GM19240 (cell line): ENCODE results near the gene SERTAD1.

Source experiments
- DNase-seq: peaks from one replicate; pipeline ENCODE4 v3.0.0; 2011; ENCODE audit warnings: low spot score; ENCODE audit not compliant: insufficient read length

The SERTAD1 gene

DNA sequence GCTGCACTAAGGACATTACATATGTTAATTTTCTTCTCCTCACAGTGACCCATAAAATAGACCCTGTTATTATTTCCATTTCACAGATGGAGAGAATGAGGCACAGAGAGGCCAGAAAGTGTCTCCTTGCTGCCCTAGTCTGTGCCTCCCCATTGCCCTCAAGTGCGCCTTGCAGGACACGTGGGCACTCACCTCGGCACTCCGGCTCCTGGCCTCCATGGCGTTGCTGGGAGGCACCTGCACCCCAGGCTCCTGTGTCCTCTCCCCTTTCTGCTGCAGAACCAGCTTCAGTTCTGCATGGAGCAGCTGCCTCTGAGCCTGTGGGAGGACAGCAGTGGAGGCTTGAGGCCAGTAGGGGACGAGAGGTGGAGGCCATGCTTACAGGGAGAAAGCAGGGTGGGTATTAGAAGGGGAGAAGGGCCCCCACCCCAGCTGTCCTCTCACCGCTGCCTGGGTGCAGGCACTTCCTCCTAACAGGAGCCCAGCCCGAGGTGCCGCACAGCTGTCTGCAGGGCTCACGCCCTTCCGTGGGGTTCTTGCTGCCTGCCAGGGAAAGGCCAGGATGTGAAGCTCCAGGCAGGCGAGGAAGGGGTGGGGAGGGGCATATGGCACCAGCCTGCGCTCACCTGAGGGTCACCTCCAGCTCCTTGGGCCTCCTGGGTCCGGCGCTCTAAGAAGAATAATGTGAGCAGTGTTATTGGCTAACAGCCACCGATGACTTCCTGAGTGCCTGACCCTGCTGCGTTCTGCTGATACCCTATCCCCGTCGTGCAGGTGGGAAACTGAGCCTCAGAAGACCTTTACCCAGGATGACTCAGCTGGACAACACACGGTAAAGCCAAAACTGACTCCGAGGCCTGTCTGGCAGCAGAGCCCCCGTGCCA, 17.8 kb downstream of the SERTAD1 start:
- no peak for DNase-seq

DNA sequence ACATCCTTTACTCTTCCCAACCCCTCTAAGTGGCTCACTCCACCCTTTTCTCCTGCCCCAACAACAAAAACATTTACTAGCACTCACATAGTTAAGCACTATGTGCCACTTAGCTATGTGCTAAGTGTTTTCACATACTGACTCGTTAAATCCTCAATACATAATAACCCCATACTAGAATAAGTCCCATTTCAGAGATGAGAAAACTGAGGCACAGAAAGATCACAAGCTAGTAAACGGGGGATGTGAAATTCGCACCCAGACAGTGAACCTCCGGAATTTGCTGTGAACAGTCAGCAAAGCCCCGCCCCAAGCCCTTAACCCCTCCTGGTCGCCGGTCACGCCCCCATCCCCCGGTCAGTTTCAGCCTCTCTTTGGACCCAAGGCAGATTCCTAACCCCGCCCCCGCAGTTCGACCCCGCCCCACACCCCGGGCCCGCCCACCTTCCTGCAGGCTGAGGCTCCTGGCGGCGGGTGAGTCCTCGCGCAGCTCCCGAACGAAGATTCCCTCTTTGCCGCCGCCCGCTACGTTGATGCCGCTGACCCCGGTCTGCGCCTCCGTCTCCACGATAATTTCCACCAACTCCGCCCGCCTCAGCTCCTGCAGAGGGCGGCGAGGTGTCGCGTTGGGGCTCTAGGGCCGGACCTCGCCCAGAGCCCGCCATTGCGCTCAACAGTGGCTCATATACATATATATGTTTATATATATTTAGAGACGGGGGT, 22.4 kb downstream of the SERTAD1 start:
- peak; percentile 98 for DNase-seq

DNA sequence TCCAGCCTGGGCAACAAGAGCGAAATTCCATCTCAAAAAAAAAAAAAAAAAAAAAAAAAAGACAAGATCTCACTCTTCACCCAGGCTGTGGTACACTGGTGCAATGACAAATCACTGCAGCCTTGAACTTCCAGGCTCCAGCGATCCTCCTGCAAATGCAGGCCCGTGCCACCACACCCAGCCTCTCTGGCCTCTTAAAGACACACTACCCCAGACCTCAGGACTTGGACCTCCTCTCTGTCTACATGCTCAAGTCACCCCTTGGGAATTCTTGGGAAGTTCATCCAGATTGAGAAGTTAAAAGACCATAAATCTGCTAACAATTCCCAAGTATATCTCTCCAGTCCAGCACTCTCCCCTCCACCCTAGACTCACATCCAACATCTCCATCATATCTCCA, 25.2 kb downstream of the SERTAD1 start:
- no peak for DNase-seq

DNA sequence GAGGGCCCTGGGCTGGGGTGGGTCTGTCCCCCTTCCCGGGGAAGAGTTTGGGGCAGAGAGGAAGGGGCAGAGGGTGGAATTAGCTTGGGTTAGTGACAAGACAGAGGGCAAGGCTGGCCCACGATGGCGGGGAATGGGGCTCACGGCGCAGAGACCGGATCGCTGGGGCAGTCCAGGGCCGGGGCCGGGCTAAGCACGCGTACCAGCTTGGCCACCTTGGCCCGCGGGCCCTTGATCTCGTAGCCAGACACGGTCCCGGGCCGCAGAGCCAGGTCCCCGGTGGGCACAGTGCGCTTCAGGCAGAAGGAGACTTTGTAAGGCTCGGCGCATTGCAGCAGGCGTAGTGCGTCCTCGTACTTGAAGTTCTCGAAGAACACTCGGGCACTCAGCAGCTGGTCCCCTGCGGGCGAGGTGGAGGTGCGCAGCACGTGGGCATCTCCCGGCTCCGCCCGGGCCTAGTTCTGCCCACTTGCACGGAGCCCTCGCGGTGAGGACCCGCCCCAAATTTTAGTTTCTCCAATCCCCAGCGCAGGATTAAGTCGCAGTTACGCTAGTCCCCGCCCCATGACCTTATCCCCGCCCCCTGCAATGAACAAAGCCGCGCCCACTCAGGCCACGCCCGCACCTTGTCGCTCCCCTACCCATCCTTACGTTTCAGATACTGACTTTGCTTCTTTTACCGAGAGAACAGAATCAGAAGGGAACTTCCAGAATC, 27.2 kb downstream of the SERTAD1 start:
- DNase-seq, result no peak

DNA sequence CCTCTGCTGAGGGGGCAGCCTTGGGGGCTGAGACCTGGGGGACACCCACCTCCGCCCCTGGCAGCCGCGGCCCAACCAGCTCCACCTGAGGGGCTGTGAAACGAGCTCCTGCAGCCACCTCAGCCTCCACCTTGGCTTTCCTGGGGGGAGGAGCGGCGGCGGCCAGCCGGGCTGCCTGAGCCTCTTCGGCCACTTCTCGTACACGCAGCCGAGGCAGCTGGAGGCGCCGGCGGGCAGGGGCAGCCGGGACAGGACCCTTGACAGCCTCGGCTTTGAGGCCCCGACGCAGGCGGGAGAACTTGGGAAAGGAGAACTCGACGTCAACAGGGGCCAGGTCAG, 28.3 kb downstream of the SERTAD1 start:
- no peak for DNase-seq

DNA sequence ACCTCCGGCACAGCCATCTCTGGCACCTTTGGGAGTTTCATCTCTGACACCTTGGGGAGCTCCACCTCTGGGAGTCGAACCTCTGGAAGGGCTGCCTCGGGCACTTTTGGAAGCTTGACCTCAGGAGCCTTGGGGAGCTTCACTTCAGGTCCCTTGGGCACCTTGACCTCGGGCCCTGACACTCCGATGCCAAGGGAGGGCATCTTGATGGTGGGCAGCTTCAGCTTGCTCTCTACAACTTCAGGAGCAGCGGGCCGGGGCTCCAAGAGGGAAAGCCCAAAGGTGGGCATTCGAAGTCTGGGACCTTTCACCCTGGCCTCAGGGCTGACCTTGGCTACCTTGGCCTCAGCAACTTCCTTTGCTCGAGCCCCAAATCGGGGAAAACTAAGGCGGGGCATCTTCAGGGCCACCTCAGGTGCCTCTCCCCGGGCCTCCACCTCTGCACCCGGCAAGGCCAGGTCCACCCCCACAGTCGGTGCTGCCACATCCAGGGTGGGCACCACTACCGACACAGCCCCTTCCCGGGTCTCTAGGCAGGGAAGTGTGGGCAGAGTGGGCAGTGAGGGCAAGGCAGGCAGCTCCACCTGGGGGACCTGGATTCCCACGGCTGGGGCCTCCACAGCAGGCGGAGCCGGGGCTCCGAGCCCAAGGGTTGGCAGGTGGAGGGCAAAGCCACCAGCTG, 28.8 kb downstream of the SERTAD1 start:
- DNase-seq, result no peak

DNA sequence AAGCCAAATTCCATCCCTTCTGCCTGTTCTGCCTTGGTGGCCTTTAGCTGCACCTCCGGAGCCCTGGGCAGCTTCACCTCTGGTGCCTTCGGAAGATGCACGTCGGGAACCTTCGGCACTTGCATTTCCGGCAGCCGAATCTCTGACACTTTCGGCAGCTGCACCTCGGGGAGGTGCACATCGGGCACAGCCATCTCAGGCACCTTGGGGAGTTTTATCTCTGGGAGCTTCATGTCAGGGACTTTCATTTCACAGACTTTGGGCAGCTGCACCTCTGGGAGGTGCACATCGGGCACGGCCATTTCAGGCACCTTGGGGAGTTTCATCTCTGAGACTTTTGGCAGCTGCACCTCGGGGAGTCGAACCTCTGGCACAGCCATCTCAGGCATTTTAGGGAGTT, 29.8 kb downstream of the SERTAD1 start:
- no peak for DNase-seq

DNA sequence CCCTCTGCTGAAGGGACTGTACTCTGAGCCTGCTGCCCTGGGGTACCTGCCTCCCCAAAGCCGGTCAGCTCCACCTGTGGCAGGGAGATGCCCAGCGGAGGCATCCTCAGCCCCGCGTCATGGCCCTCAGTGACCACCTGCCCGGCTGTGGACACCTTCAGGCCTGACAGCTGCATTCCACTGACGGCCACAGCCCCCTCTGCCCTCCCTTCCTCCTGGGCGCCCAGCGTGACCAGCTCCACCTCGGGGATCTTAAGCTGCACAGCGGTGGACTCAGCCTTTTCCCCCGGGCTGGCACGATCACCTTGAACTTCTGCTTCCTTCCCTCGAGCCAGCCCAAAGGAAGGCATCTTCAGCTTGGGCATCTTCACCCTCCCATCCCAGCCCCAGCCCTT, 31.0 kb downstream of the SERTAD1 start:
- no peak for DNase-seq

DNA sequence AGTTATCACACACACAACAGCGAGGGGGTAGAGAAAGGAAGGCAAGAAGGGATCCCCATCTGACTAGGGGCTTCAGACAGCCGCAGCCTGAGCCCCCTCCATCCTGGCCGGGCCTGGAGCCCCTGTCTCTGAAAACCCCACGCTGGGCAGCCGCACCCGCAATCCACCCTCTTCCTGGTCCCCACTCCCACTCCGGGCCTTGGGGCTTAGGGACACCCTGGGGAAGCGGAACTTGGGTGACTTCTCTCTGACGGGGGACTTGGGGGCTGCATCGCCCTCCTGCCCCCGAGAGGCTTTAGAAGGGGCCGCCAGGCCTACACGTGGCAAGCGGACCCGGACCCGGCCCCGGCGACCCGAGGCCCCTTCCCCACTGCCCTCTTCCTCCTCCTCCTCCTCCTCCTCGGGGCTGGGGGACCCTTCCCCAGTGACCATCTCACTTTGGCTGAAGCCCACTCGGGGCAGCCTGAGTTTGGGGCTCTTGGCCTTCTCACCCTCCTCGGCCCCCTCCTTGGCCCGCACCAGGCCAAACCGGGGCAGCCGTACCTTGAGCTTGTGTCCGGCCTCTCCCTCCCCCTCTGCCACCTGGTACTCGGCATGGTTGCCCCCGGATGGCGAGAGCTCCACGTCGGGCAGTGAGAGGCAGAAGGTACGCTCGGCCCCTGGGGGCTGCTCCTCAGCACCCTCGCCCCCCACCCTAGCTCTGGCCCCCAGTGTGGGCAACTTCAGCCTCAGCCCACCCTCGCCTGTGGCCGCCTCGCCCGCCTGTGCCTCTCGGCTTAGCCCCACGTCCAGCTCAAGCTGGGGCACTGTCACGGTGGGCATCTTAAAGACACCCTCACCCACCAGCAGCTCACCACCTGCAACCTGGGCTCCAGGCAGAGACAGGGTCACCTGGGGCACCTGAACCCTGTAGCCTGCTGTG, 31.6 kb downstream of the SERTAD1 start:
- no peak for DNase-seq

DNA sequence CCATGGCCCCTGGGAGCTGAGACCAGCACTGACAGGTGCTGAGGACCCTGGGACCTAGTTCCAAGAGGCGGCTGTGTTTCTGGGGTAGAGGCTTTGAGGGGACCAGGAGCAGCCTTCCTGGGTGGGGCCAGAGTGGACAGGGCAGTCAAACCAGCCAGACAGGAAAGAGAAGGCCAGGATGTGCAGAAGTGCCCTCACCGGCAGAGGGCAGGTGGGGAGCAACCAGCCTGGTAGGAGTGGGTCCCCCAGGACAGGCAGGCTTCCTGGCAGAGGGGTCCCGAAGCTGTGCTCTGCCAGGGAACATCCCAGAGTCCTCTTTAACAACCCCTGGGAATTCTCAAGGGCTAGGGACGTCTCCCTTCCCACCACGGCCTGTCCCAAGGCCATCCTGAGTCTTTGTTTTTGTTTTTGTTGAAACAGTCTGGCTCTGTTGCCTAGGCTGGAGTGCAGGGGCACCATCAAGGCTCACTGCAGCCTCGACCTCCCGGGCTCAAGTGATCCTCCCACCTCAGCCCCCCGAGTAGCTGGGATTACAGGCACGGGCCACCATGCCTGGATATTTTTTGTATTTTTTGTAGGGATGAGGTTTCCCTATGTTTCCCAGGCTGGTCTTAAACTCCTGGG, 32.8 kb downstream of the SERTAD1 start:
- DNase-seq, result no peak

DNA sequence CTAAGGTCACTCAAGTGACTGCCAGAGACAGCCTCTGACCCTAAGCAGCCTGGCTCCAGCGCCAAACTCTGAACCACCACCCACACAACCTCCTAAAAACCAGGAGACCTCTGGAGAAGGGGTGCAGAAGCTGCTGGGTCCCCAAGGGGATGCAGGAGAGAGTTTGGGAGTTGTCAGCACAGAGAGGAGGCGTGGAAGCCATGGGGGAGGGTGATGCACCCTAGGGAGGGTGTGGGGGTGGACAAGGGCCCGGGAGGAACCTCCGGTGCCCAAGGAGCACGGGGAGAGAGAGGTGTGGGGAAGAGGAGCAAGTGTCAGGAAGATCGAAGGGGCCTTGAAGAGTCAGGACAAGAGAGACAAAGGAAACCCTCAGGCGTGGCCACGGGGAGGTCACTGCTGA, 33.7 kb downstream of the SERTAD1 start:
- no peak for DNase-seq

DNA sequence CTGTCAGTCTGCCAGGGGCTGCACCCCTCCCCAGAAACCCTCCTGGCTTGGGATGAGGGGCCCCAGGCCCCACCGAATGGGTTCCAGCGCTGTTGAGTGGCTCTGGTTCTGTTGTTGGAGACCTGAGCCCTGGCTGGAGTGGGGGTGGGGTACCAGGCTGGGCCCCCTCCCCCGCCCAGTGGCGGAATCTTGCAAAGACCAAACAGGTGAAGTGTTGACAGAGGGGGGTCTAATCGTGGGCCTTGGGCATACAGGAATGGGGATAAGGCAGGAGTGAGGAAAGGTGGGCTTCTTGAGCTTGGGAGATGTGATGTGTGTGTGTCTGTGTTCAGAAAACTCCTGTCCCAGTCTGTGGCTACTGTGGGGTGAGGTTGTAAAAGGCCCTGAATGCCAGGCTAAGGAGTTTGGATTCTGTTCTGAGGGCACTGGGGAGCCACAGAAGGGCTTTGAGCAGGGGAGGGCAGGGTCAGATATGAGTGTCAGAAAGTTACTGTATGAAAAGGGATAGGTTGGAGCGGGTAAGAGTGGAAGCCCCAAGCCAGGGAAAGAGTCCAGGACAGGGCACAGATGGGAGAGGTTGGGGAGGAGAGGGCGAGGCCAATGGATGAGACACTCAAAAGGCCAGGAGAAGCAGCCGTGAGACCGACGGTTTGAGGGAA, 35.6 kb downstream of the SERTAD1 start, which contains the start of gene HIPK4:
TSS of gene HIPK4 (minus strand) at position 98 of the 659 bp plus-strand sequence. CDS start 279 bp downstream, outside the sequence.
- DNase-seq, result no peak

DNA sequence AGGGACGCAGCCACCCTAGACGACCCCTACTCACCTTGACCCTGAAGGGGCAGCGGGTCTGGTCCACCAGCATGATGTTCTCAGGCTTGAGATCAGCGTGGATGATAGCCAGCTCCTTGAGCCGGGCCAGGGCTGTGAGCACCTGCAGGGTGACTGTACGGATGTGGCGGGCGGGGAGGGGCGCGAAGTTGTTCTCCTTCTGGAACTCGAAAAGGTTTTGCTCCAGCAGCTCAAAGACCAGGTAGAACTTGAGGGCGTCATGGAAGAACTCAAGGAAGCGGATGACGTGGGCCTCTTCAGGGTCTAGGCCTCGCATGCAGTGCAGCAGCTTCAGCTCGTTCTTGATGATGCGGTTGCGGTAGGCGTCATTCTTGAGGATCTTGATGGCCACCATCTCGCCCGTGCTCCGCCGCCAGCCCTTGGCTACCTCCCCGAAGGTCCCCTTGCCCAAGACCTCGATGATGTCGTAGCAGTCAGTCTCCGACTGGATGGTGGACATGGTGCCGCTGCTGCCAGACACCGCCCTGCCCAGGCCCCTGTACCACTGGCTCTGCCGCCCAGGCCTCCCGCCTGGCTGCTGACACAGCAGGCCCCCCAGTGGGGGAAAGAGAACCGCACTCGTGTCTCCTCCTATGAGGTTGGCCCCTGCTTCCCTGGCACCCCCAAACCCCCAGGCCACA, 36.2 kb downstream of the SERTAD1 start:
- no peak for DNase-seq

DNA sequence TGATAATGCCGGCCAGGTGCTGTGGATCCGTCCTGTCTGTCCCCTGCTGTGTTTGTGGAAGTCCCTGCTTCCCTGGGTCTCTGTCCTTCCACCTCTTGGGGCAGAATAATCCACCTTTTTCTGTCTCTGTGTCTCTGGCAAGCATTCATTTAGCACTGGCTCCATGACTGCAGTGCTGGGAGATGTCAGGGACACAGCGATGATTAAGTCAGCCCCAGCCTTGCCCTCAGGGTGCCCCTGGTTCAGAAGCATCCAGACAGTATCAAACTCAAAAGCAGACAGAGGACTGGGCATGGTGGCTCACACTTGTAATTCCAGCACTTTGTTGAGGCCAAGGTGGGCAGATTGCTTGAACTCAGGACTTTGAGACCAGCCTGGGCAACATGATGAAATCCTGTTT, 37.3 kb downstream of the SERTAD1 start:
- no peak for DNase-seq

DNA sequence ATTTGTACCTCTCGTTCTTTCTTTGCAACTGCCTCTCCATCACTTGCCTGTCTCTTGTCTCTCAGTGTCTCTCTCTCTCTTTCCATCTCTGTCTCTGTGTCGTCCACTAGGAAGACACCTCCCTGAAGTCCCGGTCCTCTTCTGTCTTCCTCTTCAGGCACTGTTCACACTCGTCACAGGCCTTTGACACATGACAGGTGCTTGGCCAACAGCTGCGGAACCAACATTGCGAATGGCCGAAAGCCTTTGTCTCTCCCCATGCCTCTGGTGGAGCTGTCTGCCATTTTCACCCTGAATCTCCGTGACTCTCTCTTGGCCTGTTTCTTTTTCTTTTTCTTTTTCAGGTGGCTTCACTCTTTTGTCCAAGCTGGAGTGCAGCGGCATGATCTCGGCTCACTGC, 38.6 kb downstream of the SERTAD1 start:
- DNase-seq, result no peak

DNA sequence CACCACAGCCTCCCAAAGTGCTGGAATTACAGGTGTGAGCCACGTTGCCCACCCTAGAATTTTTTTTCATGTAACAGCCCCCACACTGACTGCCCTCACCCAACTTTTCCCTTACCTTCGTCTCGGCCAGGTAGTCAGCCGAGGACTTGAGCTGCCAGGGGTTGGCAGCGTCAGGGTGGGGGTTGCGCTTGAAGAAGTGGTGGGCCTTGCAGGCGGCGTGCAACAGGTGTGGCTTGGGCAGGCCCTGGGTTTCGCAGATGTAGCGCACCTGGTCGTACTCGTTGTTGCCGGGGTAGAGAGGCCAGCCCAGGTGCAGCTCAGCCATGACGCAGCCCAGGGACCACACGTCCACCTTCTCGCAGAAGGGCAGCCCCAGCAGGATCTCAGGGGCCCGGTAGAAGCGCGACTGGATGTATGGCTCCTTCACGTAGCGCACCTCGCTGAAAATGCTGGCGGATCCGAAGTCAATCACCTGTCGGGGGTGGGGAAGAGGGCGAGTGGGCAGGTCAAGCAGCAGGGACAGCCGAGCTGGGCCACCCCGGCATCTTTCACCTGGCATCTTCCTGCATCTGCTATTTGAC, 42.0 kb downstream of the SERTAD1 start:
- DNase-seq, result no peak

DNA sequence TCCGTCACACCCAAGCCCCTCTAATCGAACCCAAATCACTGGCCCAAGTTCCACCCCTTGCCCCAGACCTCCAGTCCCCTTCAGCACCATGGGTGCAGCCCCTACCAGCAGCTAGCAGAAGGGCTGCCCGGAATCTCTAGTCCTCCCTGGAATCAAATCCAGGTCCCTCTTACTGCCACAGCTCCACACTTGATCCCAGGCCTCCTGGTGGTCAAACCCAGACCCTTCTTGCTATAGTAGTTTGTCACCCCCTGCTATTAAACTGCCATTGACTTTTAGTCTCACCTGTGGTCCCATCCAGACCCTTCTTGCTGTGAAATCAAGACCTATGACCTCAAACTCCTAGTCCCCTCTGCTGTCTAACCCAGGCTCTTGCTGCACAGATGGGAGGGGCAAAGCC, 44.5 kb downstream of the SERTAD1 start:
- DNase-seq, result no peak

DNA sequence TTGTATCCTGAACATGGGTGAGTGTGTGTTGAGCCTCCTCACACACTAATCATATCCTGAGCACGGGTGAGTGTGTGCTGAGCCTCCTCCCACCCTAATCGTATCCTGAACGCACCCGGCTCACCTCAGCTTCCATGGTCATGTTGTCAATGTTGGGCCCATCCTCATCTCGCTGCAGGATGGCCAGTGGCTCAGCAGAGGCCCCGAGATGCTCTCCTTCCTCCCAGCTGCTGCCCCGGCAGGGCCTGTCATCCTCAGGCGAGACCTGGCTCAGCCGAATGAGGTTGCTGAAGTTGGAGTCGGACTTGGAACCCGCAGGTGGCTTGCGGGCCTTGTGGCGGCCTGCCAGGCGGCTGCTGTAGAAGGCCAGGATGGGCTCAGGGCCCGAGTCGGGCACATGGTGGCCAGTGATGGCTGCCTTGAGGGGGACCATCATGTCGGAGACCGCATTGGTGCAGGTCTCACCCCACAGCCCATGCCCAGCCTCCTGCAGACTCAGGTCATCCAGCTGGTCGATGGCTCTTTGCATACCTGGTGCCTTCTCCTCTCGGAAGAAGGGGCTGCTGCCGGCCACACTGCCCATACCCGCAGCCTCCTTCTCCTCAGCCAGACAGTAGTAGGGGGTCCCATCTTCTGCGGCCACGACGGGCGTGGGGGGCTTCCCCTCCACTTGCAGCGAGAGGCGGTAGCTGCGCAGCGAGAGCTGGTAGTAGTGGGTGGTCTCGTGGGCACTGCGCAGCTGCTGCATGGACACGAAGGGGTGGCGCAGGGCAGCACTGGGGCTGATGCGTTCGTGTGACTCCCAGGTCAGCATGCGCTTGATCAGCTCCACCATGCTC, 45.4 kb downstream of the SERTAD1 start:
- DNase-seq, result no peak
